ENCODE measurements around the gene KRTAP2-1. TPM values are rescaled to one million over a fixed set of nuclear protein-coding genes. Genes with fewer than 3 reads are reported as not detected.

KRTAP2-1 gene
- total and polyA plus RNA-seq, 8 donors, result not detected

DNA sequence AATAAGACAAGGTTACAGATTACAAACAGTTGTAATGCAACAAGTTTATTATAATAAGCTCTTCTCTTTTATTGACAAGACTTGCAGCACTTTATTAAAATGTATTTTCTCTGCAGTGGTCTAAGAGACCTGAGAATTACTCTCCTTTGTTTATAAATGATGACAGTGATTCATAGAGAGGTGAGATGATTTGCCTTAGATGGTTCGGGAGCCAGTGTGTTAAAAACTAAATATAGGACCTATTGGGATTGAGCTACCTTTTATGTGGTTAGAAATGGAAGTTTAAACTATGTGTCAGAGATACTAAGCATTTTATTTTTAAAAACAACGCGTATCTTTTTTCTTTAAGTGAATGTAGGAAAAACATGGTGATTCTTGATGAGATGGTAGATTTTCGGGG, 50.3 kb downstream of the KRTAP2-1 start:
- TF ChIP-seq, protein P1, sequence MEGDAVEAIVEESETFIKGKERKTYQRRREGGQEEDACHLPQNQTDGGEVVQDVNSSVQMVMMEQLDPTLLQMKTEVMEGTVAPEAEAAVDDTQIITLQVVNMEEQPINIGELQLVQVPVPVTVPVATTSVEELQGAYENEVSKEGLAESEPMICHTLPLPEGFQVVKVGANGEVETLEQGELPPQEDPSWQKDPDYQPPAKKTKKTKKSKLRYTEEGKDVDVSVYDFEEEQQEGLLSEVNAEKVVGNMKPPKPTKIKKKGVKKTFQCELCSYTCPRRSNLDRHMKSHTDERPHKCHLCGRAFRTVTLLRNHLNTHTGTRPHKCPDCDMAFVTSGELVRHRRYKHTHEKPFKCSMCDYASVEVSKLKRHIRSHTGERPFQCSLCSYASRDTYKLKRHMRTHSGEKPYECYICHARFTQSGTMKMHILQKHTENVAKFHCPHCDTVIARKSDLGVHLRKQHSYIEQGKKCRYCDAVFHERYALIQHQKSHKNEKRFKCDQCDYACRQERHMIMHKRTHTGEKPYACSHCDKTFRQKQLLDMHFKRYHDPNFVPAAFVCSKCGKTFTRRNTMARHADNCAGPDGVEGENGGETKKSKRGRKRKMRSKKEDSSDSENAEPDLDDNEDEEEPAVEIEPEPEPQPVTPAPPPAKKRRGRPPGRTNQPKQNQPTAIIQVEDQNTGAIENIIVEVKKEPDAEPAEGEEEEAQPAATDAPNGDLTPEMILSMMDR (IDR thresholded peaks at IDR 0.05), result no peak
- TF ChIP-seq EP300 (IDR thresholded peaks at IDR 0.05) (no peak), POLR2AphosphoS5 (IDR thresholded peaks at IDR 0.05) (no peak), POLR2A (IDR thresholded peaks at IDR 0.05) (no peak)
- intact Hi-C loops (cut with DNase I; ENCODE audit: low total_unique reads), result no loop called here
- 69 to 88% (median 77%) methylated on average over 4 of the region's 4 CpGs for WGBS, 5 donors

More for the DNA sequence above, 50.3 kb downstream of the KRTAP2-1 start:
- no peak overlapping the region for H3K27ac ChIP-seq
- H3K27me3 ChIP-seq, result peaks cover 0 to 39% (median 0%) of the 10 kb centered on the region in 3 donors
- no peaks in the 10 kb centered on the region for H3K4me1 ChIP-seq
- no peaks in the 10 kb centered on the region for H3K36me3 ChIP-seq
- no peaks in the 10 kb centered on the region for H3K9me3 ChIP-seq
- DNase-seq, result no peak
- no peak overlapping the region for H3K4me3 ChIP-seq

Small RNAs within 50 kb of the gene (small RNA-seq; reads per million reads assigned to genes)
- gene KRTAP3-4P, result 0 reads per million in 4 donors

Other genes with a start within 250 kb of the KRTAP2-1 start
Only the 30 nearest of the 37 such genes appear.
- 10 to 100 TPM in 2 of 5 donors, 1 to 10 TPM in 1, not detected in 2; 1.1 to 57.6 (median 14.0) TPM for gene KRT12, start 180.1 kb downstream of the KRTAP2-1 start, total RNA-seq
- gene KRT12, start 180.1 kb downstream of the KRTAP2-1 start, polyA plus RNA-seq, result under 1 TPM in 1 of 3 donors, not detected in 2; 0.61 TPM
- gene KRT20, start 162.1 kb downstream of the KRTAP2-1 start, total RNA-seq, result 100 to 1,000 TPM in 2 of 5 donors, 10 to 100 TPM in 1, not detected in 2; 72.0 to 121 (median 101) TPM
- 100 to 1,000 TPM in 1 of 3 donors, 1 to 10 TPM in 2; 3.9 to 370 (median 4.4) TPM for gene KRT20, start 162.1 kb downstream of the KRTAP2-1 start, polyA plus RNA-seq
- gene KRT23, start 109.7 kb downstream of the KRTAP2-1 start, total RNA-seq, result not detected
- gene KRT23, start 109.7 kb downstream of the KRTAP2-1 start, polyA plus RNA-seq, result 1 to 10 TPM in 2 of 3 donors, not detected in 1; 1.1 to 2.6 TPM
- gene KRT39, start 80.4 kb downstream of the KRTAP2-1 start, total RNA-seq, result not detected
- gene KRT39, start 80.4 kb downstream of the KRTAP2-1 start, polyA plus RNA-seq, result not detected
- not detected for gene KRT40, start 63.0 kb downstream of the KRTAP2-1 start, total RNA-seq
- gene KRT40, start 63.0 kb downstream of the KRTAP2-1 start, polyA plus RNA-seq, result under 1 TPM in 1 of 3 donors, not detected in 2; 0.10 TPM
- not detected for gene KRTAP3-3, start 53.2 kb downstream of the KRTAP2-1 start, total RNA-seq
- not detected for gene KRTAP3-3, start 53.2 kb downstream of the KRTAP2-1 start, polyA plus RNA-seq
- gene KRTAP3-2, start 47.4 kb downstream of the KRTAP2-1 start, total RNA-seq, result not detected
- gene KRTAP3-2, start 47.4 kb downstream of the KRTAP2-1 start, polyA plus RNA-seq, result not detected
- gene KRTAP3-1, start 38.2 kb downstream of the KRTAP2-1 start, total RNA-seq, result not detected
- gene KRTAP3-1, start 38.2 kb downstream of the KRTAP2-1 start, polyA plus RNA-seq, result not detected
- gene KRTAP1-5, start 20.1 kb downstream of the KRTAP2-1 start, total RNA-seq, result not detected
- not detected for gene KRTAP1-5, start 20.1 kb downstream of the KRTAP2-1 start, polyA plus RNA-seq
- not detected for gene KRTAP1-4, start 17.1 kb downstream of the KRTAP2-1 start, total RNA-seq
- not detected for gene KRTAP1-4, start 17.1 kb downstream of the KRTAP2-1 start, polyA plus RNA-seq
- gene KRTAP1-3, start 12.4 kb downstream of the KRTAP2-1 start, total RNA-seq, result not detected
- not detected for gene KRTAP1-3, start 12.4 kb downstream of the KRTAP2-1 start, polyA plus RNA-seq
- gene KRTAP1-1, start 5.9 kb downstream of the KRTAP2-1 start, total RNA-seq, result not detected
- not detected for gene KRTAP1-1, start 5.9 kb downstream of the KRTAP2-1 start, polyA plus RNA-seq
- gene KRTAP2-2, start 7.9 kb upstream of the KRTAP2-1 start, total RNA-seq, result not detected
- gene KRTAP2-2, start 7.9 kb upstream of the KRTAP2-1 start, polyA plus RNA-seq, result not detected
- gene KRTAP2-3, start 12.8 kb upstream of the KRTAP2-1 start, total RNA-seq, result not detected
- gene KRTAP2-3, start 12.8 kb upstream of the KRTAP2-1 start, polyA plus RNA-seq, result not detected
- gene KRTAP2-4, start 18.6 kb upstream of the KRTAP2-1 start, total RNA-seq, result not detected
- not detected for gene KRTAP2-4, start 18.6 kb upstream of the KRTAP2-1 start, polyA plus RNA-seq
- gene KRTAP4-7, start 36.8 kb upstream of the KRTAP2-1 start, total RNA-seq, result not detected
- gene KRTAP4-7, start 36.8 kb upstream of the KRTAP2-1 start, polyA plus RNA-seq, result not detected
- gene KRTAP4-8, start 50.8 kb upstream of the KRTAP2-1 start, total RNA-seq, result not detected
- not detected for gene KRTAP4-8, start 50.8 kb upstream of the KRTAP2-1 start, polyA plus RNA-seq
- not detected for gene KRTAP4-16, start 54.9 kb upstream of the KRTAP2-1 start, total RNA-seq
- not detected for gene KRTAP4-16, start 54.9 kb upstream of the KRTAP2-1 start, polyA plus RNA-seq
- not detected for gene KRTAP4-9, start 58.1 kb upstream of the KRTAP2-1 start, total RNA-seq
- gene KRTAP4-9, start 58.1 kb upstream of the KRTAP2-1 start, polyA plus RNA-seq, result not detected
- not detected for gene KRTAP4-11, start 71.1 kb upstream of the KRTAP2-1 start, total RNA-seq
- gene KRTAP4-11, start 71.1 kb upstream of the KRTAP2-1 start, polyA plus RNA-seq, result not detected
- not detected for gene KRTAP4-12, start 76.9 kb upstream of the KRTAP2-1 start, total RNA-seq
- not detected for gene KRTAP4-12, start 76.9 kb upstream of the KRTAP2-1 start, polyA plus RNA-seq
- gene KRTAP4-6, start 93.2 kb upstream of the KRTAP2-1 start, total RNA-seq, result not detected
- gene KRTAP4-6, start 93.2 kb upstream of the KRTAP2-1 start, polyA plus RNA-seq, result not detected
- not detected for gene KRTAP4-5, start 102.5 kb upstream of the KRTAP2-1 start, total RNA-seq
- not detected for gene KRTAP4-5, start 102.5 kb upstream of the KRTAP2-1 start, polyA plus RNA-seq
- gene KRTAP4-4, start 113.4 kb upstream of the KRTAP2-1 start, total RNA-seq, result not detected
- not detected for gene KRTAP4-4, start 113.4 kb upstream of the KRTAP2-1 start, polyA plus RNA-seq
- not detected for gene KRTAP4-3, start 120.9 kb upstream of the KRTAP2-1 start, total RNA-seq
- not detected for gene KRTAP4-3, start 120.9 kb upstream of the KRTAP2-1 start, polyA plus RNA-seq
- gene KRTAP4-2, start 130.9 kb upstream of the KRTAP2-1 start, total RNA-seq, result not detected
- gene KRTAP4-2, start 130.9 kb upstream of the KRTAP2-1 start, polyA plus RNA-seq, result not detected
- gene KRTAP4-1, start 137.6 kb upstream of the KRTAP2-1 start, total RNA-seq, result not detected
- not detected for gene KRTAP4-1, start 137.6 kb upstream of the KRTAP2-1 start, polyA plus RNA-seq
- not detected for gene KRTAP9-1, start 142.6 kb upstream of the KRTAP2-1 start, total RNA-seq
- not detected for gene KRTAP9-1, start 142.6 kb upstream of the KRTAP2-1 start, polyA plus RNA-seq
- gene KRTAP9-2, start 179.3 kb upstream of the KRTAP2-1 start, total RNA-seq, result not detected
- gene KRTAP9-2, start 179.3 kb upstream of the KRTAP2-1 start, polyA plus RNA-seq, result not detected
- gene KRTAP9-3, start 185.1 kb upstream of the KRTAP2-1 start, total RNA-seq, result not detected
- not detected for gene KRTAP9-3, start 185.1 kb upstream of the KRTAP2-1 start, polyA plus RNA-seq